Activated naive CD4-positive, alpha-beta T cell treated with anti-CD3 and anti-CD28 coated beads, Interleukin-2, amount 50 U/mL, for 16 hours (primary cell): Measurements from ENCODE around the gene FTSJ3.
A peak's percentile ranks its signal among the peaks of the same experiment; 100 is the strongest.
"Not testable (repeated sequence)": the region's sequence is repeated elsewhere in the genome, so short reads cannot be mapped to it uniquely, and the experiment has no call there.

Source experiments
- DNase-seq: peaks from one replicate; pipeline ENCODE4 v3.0.0-alpha.2; 2020

The FTSJ3 gene, protein sequence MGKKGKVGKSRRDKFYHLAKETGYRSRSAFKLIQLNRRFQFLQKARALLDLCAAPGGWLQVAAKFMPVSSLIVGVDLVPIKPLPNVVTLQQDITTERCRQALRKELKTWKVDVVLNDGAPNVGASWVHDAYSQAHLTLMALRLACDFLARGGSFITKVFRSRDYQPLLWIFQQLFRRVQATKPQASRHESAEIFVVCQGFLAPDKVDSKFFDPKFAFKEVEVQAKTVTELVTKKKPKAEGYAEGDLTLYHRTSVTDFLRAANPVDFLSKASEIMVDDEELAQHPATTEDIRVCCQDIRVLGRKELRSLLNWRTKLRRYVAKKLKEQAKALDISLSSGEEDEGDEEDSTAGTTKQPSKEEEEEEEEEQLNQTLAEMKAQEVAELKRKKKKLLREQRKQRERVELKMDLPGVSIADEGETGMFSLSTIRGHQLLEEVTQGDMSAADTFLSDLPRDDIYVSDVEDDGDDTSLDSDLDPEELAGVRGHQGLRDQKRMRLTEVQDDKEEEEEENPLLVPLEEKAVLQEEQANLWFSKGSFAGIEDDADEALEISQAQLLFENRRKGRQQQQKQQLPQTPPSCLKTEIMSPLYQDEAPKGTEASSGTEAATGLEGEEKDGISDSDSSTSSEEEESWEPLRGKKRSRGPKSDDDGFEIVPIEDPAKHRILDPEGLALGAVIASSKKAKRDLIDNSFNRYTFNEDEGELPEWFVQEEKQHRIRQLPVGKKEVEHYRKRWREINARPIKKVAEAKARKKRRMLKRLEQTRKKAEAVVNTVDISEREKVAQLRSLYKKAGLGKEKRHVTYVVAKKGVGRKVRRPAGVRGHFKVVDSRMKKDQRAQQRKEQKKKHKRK

DNA sequence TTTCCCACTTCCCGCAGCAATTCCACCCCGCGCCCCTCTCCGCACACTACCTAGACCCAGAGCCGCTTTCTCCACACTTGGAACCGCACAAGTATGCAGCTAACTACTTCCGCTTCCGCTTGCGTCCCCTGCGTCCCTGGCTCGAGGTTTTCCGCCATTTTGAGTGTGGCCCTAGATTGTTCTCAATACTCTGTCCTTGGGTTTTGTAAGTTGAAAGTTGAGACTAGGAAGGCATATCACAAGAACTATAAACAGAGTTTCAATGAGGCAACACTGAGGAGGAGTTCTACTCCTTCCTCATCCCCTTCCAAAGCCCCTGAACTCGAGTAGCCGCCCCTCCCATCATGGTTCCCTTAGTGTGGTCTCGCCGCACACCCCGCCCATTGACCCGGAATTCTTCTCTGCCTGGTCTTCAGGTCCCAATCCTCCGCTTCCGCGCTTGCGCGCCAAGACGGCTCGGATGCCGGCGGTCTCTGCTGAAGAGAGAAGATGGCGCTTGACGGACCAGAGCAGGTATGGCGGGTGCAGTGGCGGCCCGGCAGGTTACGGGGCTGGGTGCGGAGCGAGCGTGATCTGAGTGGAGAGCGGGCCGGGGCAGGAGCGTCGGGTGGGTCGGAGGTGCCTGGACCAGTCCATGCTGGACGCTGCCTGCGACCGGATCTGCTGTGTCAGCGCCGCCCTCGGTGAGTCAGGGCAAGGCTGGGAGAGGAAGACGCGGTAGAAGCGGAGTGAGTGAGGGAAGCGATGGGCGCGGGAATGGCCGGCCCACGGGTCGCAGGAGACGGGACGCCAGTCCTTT is at the start of gene FTSJ3, which contains the start of gene PSMC5:
TSS of gene FTSJ3 (minus strand) at position 662 of the 799 bp plus-strand sequence. CDS start 761 bp downstream, outside the sequence.
TSS of gene PSMC5 (plus strand) at position 430 of the 799 bp plus-strand sequence. CDS start at position 490, 60 bp downstream.
- DNase-seq: peak; percentile 98

DNA sequence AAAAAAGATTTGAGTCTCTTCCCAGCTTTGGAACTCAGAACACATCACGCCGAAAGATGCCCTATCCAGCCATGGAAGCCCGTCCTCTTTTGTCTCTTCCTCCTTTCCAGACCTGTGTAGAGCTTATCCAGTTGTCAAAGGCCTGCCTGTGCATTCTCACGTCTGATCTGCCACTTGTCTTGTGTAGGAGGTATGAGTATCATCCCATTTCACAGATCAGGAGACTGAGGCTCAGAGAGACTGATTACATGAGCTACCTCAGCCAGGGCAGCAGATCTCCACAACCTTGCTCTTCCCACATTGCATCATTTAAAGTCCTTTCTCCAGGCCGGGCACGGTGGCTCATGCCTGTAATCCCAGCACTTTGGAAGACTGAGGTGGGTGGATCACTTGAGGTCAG is 47.2 kb upstream of the FTSJ3 start:
- not testable (repeated sequence) for DNase-seq

DNA sequence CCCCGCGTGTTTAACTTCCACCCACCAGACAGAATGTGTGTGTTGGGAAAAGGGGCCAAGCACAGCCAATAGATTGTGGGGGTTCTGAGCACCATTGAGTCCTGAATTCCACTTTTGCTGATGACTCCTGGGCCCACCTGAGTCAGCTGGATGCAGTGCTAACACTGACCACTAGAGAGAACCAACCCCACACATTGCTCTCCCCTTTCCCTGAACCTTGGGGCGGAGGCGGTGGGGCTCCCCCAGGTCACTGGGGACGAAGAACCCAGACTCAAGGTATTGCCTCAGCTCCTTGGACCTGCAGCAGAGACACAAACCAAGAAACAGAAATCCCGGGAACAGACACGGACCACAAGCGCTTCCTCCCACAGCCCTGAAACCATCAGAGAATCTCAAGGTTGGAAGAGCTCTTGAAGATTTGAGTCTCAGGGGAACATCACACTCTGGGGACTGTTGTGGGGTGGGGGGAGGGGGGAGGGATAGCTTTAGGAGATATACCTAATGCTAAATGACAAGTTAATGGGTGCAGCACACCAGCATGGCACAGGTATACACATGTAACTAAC is 46.7 kb upstream of the FTSJ3 start:
- DNase-seq: not testable (repeated sequence)

DNA sequence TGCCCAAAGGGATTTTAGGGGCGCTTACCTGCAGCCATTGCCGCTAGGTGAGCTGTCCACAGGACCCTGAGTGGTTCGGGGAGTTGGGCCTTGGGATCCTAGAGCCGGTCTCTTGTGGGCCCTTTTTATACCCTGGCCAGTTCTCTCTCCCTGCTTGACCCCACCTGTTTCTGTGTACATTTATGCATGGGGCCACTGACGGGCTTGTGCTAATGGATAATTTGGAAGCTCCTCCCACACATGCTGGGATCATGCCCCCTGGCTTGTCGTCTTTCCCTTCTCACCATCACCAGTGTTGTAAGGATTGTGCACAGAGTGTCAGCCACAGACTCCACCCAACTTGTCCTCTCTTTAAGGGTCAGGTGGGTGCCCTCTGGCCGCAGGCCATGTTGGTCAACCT is 46.1 kb upstream of the FTSJ3 start, which contains the start of gene CSH2:
TSS of gene CSH2 (minus strand) at position 101 of the 400 bp plus-strand sequence. CDS start at position 38, 63 bp downstream.
- DNase-seq: not testable (repeated sequence)

DNA sequence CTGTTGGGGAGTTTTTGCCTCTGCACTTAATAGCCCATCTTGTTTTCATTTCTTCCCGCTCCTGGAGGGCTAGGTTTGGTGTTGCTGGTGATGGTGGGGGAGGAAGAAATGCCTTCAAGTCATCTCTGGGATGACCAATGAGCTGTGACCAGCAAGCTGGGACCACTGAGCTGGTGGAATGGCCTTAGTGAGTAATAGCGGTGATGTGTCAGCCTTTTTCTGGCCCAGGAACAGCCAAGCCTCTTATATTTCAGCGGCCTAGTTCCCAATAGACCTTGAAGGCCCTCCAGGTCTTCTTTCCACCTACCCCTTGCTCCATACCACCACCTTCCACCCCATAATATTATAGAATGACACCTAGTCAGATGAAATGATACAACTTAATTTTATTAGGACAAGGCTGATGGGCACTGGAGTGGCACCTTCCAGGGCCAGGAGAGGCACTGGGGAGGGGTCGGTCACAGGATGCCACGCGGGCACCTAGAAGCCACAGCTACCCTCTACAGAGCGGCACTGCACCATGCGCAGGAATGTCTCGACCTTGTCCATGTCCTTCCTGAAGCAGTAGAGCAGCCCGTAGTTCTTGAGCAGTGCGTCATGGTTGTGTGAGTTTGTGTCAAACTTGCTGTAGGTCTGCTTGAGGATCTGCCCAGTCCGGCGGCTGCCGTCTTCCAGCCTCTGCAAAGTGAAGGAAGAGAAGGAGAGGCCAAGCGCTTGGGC is 44.3 kb upstream of the FTSJ3 start:
- DNase-seq: not testable (repeated sequence)

DNA sequence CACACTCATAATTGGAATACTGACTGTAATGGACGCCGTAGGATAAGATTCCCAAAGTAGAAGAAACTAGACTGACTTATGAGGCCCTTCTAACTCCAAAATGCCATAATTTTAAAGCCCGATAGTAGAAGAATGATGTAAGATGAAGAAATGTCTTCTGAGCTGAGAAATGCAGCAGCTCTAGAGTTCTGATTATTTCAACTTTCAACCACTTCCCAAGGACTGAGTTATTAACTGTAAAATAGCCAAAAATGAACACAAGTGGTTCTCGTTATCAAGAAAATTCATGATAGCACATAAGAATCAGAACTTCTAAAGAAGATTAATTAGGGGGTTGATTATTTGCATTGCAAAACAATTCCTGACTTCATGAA is 42.8 kb upstream of the FTSJ3 start:
- DNase-seq: not testable (repeated sequence)

DNA sequence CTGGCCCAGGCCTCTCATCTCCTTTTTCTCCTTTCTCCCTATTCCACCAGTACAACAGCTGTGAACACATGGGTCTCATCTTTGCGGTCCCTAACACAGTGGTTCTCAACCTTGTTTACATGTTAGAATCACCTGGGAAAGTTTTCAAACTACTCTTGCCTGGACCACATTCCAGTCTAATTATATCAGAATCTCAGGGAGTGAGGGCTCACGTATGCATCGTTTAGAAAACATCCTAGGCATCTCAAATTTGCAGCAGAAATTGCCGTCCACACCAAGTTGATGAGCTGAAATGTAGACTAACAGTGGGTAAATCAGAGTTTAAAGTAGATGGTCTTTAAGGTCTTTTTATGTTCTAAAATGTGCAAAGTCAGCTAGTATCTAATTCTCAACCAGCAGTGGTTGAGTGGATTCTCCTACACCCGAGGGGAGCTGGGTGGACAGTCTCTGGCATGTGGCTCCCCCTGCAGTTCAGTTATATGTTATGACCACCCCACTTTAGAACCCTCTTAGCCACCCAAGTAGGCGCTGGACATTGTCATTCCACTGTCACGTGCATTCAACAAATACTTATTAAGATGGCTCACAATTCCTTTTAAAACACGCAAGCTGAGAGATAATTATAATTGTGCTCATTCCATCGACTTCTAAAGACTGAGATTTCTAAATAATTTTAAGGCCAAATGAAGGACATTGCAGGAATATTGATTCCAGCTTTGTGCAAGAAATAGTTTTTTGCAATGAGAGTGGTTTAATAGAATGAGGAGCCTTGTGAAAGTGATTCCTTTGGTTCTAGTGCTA is 42.2 kb upstream of the FTSJ3 start:
- DNase-seq: not testable (repeated sequence)

DNA sequence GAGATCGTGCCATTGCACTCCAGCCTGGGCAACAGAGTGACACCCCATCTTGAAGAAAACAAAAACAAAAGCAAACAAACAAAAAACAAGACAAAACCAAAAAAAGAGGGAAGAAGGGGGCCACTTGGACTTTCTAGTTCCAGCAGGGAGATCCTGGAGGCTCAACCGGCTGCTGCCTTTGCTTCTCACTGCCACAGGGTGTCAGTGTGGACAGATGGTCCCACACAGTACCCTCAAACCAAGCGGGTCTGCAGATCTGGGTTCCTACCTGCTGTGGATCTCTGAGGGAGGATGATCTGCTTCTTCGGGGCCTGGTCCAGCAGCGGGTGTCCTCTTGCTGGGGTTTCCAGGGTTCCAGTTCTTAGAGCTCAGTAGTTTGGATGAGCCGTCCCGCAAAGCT is 39.2 kb upstream of the FTSJ3 start:
- not testable (repeated sequence) for DNase-seq

DNA sequence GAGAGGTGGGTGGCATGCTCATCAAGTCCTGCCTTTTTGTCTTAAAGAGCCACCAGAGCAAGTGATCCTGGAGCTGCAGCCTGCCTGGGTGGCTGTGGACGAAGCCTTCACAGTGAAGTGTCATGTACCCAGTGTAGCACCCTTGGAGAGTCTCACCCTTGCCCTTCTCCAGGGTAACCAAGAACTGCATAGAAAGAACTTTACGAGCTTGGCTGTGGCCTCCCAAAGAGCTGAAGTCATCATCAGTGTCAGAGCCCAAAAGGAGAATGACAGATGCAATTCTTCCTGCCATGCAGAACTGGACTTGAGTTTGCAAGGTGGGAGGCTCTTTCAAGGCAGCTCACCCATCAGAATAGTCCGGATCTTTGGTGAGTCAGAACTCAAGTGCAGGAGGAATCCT is 31.8 kb upstream of the FTSJ3 start:
- DNase-seq: no peak

DNA sequence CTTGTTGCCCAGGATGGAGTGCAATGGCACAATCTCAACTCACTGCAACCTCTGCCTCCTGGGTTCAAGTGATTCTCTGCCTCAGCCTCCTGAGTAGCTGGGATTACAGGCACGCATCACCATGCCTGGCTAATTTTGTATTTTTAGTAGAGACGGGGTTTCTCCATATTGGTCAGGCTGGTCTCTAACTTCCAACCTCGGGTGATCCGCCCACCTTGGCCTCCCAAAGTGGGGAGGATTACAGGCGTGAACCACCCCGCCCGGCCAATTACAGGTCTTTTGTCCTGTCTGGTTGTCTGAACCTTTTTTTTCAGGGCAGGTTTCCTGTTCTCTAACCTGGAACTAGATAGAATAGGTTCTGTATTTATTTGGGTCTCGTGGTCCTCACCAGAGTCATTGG is 29.0 kb upstream of the FTSJ3 start:
- DNase-seq: not testable (repeated sequence)

DNA sequence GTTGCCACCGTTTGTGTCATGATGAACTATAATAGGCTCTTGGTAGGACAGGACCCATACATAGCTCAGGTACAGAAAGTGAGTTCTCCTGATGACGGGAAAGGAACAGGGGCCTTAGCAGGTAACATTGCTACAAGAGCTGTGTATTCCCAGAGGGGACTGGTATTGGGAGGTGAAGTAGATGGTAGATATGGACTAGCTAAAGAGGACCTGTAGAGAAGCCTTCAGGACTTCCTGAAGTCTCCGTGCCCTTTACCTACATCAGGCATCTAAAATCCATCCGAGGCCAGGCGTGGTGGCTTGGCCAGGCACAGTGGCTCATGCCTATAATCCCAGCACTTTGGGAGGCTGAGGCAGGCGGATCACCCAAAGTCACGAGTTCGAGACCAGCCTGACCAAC is 27.7 kb upstream of the FTSJ3 start:
- no peak for DNase-seq

DNA sequence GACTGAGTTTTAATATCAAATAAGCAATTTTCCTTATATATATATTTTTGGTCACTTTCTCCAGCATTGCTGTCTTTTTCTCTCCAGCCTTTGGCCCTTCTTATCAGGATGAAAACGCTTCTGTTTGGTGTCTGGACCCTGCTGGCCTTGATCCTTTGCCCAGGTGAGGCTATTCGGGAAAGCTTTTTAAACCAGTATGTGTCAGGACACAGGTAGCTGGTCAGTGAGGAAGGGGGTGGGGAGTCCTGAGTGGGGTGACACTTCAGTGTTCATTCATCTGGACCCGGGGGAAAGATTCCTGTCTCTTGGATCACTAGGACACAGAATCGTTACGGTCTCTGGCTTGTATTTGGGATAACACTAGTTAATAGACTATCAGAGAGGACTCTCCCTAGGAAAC is 27.2 kb upstream of the FTSJ3 start:
- no peak for DNase-seq

DNA sequence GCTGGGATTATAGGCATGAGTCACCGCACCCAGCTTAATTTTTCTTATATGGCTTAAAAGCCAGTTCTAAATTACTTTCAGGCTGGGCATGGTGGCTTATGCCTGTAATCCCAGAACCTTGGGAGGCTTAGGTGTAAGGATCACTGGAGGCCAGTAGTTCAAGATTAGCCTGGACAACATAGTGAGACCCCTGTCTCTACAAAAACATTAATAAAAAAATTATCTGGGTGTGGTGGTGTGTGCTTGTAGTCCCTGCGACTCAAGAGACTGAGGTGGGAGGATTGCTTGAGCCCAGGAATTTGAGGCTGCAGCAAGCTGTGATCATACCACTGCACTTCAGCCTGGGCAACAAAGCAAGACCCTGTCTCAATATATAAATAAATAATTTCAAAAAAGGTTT is 25.8 kb upstream of the FTSJ3 start:
- no peak for DNase-seq

DNA sequence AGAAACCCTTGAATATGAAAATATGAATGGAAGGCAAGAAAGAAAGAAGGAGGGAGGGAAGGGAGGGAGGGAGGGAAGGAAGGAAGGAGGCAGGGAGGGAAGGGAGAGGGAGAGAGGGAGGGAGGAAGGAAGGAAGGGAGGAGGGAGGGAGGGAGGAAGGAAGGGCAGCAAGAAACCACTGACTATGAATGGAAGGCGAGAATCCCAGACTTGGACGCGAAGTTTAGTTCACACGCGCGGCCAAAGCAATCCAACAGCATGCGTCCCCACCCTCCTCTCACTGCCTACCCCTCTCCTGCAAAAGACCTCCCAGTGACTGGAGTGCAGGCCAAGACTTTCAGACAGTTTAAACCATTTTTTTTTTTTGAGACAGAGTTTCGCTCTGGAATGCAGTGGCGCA is 22.9 kb upstream of the FTSJ3 start:
- no peak for DNase-seq

DNA sequence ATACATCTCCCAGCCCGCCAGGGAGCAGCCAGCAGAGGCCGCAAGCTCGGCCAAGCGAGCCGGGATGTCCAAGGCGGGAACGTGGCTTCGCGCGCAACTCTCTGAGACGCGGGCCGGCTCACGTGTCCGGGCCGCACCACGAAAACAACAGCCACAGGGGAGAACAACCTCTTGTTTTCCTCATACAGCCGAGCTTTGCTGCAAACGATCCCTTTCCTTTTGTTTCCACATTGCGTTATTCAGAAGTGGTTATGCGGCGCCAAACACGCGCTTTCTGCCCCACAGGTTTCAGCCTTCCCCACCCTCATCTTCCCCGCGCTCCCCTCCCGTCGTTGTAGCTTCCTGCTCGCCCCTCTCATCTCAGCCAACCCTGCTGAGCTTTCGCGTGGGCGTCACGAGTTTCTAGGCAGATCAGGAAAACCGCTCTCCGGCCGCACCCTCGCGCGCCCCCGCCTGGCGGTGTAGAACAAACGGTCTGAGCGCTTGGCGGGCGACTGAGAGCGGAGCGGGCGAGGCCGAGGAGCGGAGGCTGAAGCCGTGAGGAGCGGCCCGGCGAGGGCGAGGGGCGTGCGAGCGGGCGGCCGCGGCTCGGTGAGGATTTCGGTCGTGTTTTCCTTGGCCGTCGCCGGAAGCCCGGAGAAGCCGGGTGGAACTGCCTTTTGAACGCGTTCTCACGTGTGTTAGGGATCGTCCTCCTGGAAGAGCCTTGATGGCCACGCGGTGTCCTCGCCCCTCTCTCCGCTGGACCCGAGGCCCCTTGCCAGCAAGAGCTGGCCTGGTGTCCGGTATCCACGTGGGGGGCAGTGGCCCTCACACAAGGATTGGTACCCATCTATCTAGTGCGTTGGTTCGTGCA is 21.6 kb upstream of the FTSJ3 start:
- peak; percentile 98 for DNase-seq

DNA sequence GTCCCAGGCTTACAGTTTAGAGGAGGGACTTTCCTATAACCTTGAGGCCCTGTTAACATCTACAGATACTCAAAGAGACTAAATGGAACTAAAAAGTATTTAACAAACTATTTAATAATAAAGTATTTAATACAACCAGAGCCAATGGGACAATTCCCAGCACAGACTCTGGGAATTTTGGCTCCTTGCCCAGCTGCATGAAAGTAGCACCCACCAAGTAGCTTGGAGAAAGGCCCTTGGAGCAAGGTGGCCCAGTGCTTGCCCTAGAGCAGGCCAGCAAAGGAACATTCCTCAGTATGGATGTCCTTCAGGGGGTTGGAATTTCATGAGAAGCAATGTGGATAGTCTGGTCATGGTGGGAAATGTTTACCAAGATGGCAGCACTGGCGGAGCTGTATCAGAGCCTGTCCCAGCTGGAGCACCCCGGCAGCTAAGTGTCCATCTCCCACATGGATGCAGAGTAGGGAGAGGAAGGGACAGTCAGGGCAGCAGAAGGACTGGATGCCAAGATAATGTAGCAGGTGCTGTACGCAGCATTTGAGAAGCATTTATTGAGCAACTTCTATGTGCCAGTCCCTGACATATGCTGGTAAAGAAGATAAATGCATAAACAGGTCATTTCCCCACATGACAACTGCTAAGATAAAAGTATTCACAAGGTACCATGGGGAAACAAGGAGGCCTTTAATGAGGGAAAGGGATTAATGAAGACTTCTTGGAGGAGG is 20.2 kb upstream of the FTSJ3 start:
- DNase-seq: no peak

DNA sequence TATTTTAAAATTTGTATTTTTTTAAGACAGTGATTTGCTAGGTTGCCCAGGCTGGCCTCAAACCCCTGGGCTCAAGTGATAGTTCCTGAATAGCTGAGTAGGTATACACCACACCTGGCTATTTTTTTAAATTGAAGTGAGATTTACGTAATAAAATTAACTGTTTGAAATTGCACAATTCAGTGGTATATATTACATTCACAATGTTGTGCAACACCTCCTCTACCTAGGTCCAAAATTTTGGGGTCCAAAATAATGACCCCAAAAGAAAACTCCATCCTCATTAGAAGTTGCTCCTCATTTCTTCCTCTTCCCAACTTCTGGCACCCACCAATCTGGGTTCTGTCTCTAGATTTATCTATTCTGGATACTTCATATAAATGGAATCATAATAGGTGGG is 18.0 kb upstream of the FTSJ3 start:
- DNase-seq: no peak

DNA sequence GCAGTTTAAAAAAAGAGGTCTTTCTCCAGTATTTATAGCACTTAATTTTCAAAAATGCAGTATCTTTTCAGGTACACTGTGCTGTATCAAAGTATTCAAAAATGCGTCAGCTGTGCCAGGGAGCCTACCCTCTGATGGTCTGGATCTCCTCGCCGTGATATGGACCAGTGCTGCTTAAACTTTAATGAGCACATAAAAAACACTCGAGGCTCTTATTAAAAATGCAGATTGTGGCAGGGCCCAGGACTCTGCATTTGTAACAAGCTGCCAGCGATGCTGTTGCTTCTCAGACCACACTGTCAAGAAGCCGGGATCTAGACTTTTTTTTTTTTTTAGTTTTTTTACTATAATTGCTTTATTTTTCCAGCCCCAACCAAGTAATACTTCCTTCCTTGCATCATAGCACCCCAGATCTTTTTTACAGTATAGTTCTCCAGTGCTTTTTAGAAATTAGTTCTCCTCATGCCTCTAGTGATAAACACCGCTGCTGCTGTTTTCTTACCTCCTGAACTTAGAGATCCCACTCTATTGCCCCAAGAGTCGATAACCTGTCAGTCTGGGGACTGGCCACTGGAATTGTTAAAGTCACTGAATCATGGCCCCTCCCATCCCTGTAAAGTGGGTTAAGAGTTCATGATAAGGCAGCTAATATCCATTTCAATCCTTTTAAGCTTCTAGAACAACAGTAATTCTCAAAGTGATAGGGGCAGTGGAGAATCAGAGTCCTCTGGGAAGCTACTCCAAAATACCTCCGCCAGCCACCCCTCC is 16.6 kb upstream of the FTSJ3 start:
- no peak for DNase-seq
